Neural cell (in vitro differentiated cells): ENCODE results near the gene PCDHA1.
"Not testable (repeated sequence)": the region's sequence is repeated elsewhere in the genome, so short reads cannot be mapped to it uniquely, and the experiment has no call there.

Experiments
- CTCF ChIP-seq: fragments of 450-650 bp; IDR thresholded peaks from 2 replicates; pipeline ENCODE4 v1.5.1; 2014; ENCODE audit warnings: antibody characterized with exemption, mild to moderate bottlenecking, moderate library complexity; ENCODE audit not compliant: poor library complexity, severe bottlenecking
- REST ChIP-seq: IDR thresholded peaks from 2 replicates; pipeline ENCODE4 v1.6.1; 2012; ENCODE audit warnings: borderline replicate concordance

DNA sequence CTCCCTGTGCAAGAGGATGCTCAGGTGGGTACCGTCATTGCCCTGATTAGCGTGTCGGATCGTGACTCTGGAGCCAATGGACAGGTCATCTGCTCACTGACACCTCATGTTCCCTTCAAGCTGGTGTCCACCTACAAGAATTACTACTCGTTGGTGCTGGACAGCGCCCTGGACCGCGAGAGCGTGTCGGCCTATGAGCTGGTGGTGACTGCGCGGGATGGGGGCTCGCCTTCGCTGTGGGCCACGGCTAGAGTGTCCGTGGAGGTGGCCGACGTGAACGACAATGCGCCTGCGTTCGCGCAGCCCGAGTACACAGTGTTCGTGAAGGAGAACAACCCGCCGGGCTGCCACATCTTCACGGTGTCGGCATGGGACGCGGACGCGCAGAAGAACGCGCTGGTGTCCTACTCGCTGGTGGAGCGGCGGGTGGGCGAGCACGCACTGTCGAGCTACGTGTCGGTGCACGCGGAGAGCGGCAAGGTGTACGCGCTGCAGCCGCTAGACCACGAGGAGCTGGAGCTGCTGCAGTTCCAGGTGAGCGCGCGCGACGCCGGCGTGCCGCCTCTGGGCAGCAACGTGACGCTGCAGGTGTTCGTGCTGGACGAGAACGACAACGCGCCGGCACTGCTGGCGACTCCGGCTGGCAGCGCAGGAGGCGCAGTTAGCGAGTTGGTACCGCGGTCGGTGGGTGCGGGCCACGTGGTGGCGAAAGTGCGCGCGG, 90.8 kb downstream of the PCDHA1 start:
- TF ChIP-seq CTCF, REST: not testable (repeated sequence)
